Heart right ventricle (tissue), 16 donors: Measurements from ENCODE around the gene SPATA6L. TPM values are rescaled to one million over a fixed set of nuclear protein-coding genes. Genes with fewer than 3 reads are reported as not detected.
A peak's percentile ranks its signal among the peaks of the same experiment; 100 is the strongest.

Source experiments
- ATAC-seq, 8 donors: fragments of 200-7000 bp; cut with Tn5 transposase; one replicate each; pipeline ENCODE4 v1.9.1; 2020; ENCODE audit warnings: mild to moderate bottlenecking in 8 of 8, moderate library complexity in 8 of 8, moderate number of reproducible peaks in 1 of 8
- DNase-seq, 2 donors: peaks; one replicate each; pipeline ENCODE4 v3.0.0-alpha.2; 2020
- H3K27ac ChIP-seq, 10 donors: fragments of 200-600 bp; sonication (generic) in 2 of 10; one replicate each; pipeline versions ENCODE4 v1.5.0 to v1.8.0; 2020 to 2022; ENCODE audit warnings: mild to moderate bottlenecking in 3 of 10
- H3K27me3 ChIP-seq, 7 donors: fragments of 200-600 bp; one replicate each; pipeline ENCODE4 v1.8.0; 2021 to 2022; ENCODE audit warnings: mild to moderate bottlenecking in 2 of 7
- H3K36me3 ChIP-seq, 9 donors: fragments of 200-600 bp; sonication (generic) in 1 of 9; one replicate each; pipeline versions ENCODE4 v1.5.0 to v1.8.0; 2020 to 2022; ENCODE audit warnings: mild to moderate bottlenecking in 2 of 9
- H3K4me1 ChIP-seq, 9 donors: fragments of 200-600 bp; sonication (generic) in 1 of 9; one replicate each; pipeline versions ENCODE4 v1.5.0 to v1.8.0; 2020 to 2022; ENCODE audit warnings: mild to moderate bottlenecking in 4 of 9
- H3K4me3 ChIP-seq, 10 donors: fragments of 200-600 bp; sonication (generic) in 2 of 10; one replicate each; pipeline versions ENCODE4 v1.5.0 to v1.8.0; 2020 to 2022; ENCODE audit warnings: mild to moderate bottlenecking in 7 of 10, moderate library complexity in 2 of 10
- H3K9me3 ChIP-seq, 11 donors: fragments of 200-600 bp in 10 of 11; sonication (generic) in 2 of 11; one replicate each; pipeline versions ENCODE4 v1.5.0 to v1.8.0; 2013 to 2022; ENCODE audit warnings: mild to moderate bottlenecking in 2 of 11, control low read depth in 1 of 11, moderate library complexity in 1 of 11
- WGBS, 2 donors: extraction: QIAGEN DNeasy Blood & Tissue Kit; methylation state at CpG; one replicate each; pipeline ENCODE4 v1.1.7; 2013; ENCODE audit warnings: inconsistent platforms in 1 of 2; 5-methylcytosine and 5-hydroxymethylcytosine counted together
- intact Hi-C, 10 donors: fragments of 100-400 bp; cut with DNase I; formaldehyde crosslinking; loops; one replicate each; pipeline versions ENCODE4 v1.11.1 to v1.14.2; 2022
- polyA plus RNA-seq, 2 donors: library from polyadenylated mRNA; stranded (reverse); fragments of 200-250 nt; gene quantifications; one replicate each; pipeline ENCODE4 v1.2.3, GENCODE V29; 2013
- total RNA-seq, 10 donors: library from RNA; stranded (reverse); fragmentation: NEBNext Ultra II Directional in 3 of 10; extraction: Animal tissue kit (Norgen Biotek cat#: 25700) in 3 of 10; gene quantifications; one replicate each; pipeline versions ENCODE4 v1.2.1 to v1.2.4, GENCODE V29; 2021 to 2023
- TF ChIP-seq, protein P1 (sequence below), 9 donors: fragments of 200-600 bp; sonication (generic) in 2 of 9; IDR thresholded peaks; one replicate each; pipeline versions ENCODE4 v1.5.0 to v1.8.0; 2021 to 2022; ENCODE audit warnings: antibody characterized with exemption in 9 of 9, mild to moderate bottlenecking in 5 of 9, moderate library complexity in 1 of 9
- donor health status: Arrhythmogenic right ventricular cardiomyopathy.
- donor health status: ischemic (EF 13 %, LVEDD 7.1; RV severe dilation, severe dysfunction).
- donor health status: healthy with polysubstance abuse.
- donor health status: DM: no; HTN: yes; CAD: no.
- donor health status: DM: no; HTN: no; CAD: no.
- donor health status: ischemic (EF 25% LVEDD 6.9; RV normal size, moderate dysfunction).
- donor health status: ischemic (EF 25% LVEDD 5.7; RV mildly dilated, moderate dysfunction).
- donor health status: healthy.
- donor health status: DM: yes; HTN: yes; CAD: no.
- donor health status: Ischemic cardiomyopathy.
- donor health status: ischemic (EF 35%, LVEDD 5.7; RV mildly dilated, moderate dysfunction).
- donor health status: nonischemic (EF 11% LVEDD 7.7; RV severe dilation, severe dysfunction).
- donor health status: DM: yes; HTN: yes; CAD: no.
- donor health status: PGD.
- donor health status: ischemic (EF 29% LVEDD 5.4; RV normal size, mild dysfunction).
- donor health status: nonischemic (EF 23%, LVEDD 6.1; RV moderate dilation, normal function).

Gene SPATA6L
- total and polyA plus RNA-seq, 12 donors: 0.36 to 1.9 (median 1.1) TPM

DNA sequence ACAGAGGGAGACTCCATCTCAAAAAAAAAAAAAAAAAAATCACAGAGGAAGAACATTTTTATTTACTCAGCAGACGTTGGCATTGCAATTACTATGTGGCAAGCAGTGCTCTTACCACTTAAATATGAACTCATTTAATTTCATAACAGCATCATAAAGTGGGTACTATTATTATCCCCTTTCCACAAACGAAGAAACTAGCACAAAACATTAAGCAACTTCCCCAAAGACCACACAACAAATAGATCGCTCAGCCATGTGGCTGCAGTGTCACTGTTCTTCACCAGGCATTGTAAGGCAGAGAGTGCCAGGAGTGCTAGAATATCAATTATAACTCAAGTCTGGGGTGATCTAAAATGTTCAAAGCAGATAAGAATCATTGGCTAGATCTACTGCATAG is 74.0 kb downstream of the SPATA6L start:
- H3K36me3 ChIP-seq: no peaks in the 10 kb centered on the region
- peaks cover 0 to 48% (median 15%) of the 10 kb centered on the region in 9 donors for H3K4me1 ChIP-seq
- H3K27me3 ChIP-seq: no peaks in the 10 kb centered on the region
- WGBS, 2 donors: 89 to 94% methylated on average over 3 of the region's 3 CpGs
- no peak overlapping the region for H3K4me3 ChIP-seq
- no peaks in the 10 kb centered on the region for H3K9me3 ChIP-seq
- H3K27ac ChIP-seq: no peak overlapping the region
- no peak for ATAC-seq
- DNase-seq: no peak
- intact Hi-C loops: loop anchor here in 2 of 10 donors (5.0 to 10.0 kb wide), 2 partner anchors 35 to 97 kb away; partner anchors contain the start of gene SLC1A1 (in 1 of the 2)
- TF ChIP-seq, protein P1, sequence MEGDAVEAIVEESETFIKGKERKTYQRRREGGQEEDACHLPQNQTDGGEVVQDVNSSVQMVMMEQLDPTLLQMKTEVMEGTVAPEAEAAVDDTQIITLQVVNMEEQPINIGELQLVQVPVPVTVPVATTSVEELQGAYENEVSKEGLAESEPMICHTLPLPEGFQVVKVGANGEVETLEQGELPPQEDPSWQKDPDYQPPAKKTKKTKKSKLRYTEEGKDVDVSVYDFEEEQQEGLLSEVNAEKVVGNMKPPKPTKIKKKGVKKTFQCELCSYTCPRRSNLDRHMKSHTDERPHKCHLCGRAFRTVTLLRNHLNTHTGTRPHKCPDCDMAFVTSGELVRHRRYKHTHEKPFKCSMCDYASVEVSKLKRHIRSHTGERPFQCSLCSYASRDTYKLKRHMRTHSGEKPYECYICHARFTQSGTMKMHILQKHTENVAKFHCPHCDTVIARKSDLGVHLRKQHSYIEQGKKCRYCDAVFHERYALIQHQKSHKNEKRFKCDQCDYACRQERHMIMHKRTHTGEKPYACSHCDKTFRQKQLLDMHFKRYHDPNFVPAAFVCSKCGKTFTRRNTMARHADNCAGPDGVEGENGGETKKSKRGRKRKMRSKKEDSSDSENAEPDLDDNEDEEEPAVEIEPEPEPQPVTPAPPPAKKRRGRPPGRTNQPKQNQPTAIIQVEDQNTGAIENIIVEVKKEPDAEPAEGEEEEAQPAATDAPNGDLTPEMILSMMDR (IDR thresholded peaks at IDR 0.05): no peak

- WGBS, 2 donors: 42 to 59% methylated on average over 4 of the region's 4 CpGs
- Histone ChIP-seq H3K27ac (no peak overlapping the region), H3K4me1 (peaks cover 0 to 42% (median 13%) of the 10 kb centered on the region in 9 donors), H3K36me3 (no peaks in the 10 kb centered on the region), H3K27me3 (no peaks in the 10 kb centered on the region), H3K9me3 (no peaks in the 10 kb centered on the region), H3K4me3 (no peak overlapping the region)
- no peak for DNase-seq
- TF ChIP-seq, protein P1 (IDR thresholded peaks at IDR 0.05): no peak
- intact Hi-C loops: loop anchor here in 2 of 10 donors (5.0 to 10.0 kb wide), 2 partner anchors 34 to 96 kb away; partner anchors contain the start of gene SLC1A1 (in 1 of the 2)
- ATAC-seq: peak in 5 of 8 donors; percentile 19 to 69 (median 35)
Observed at GRCh38 chr9:4591123-4591500, 75.2 kb downstream of the SPATA6L start.

- H3K27me3 ChIP-seq: no peaks in the 10 kb centered on the region
- TF ChIP-seq, protein P1 (IDR thresholded peaks at IDR 0.05): no peak
- H3K4me1 ChIP-seq: peaks cover 0 to 37% (median 13%) of the 10 kb centered on the region in 9 donors
- WGBS, 2 donors: 75 to 85% methylated on average over 8 of the region's 8 CpGs
- no peaks in the 10 kb centered on the region for H3K36me3 ChIP-seq
- intact Hi-C loops: loop anchor here in 2 of 10 donors (5.0 to 10.0 kb wide), 2 partner anchors 33 to 96 kb away; partner anchors contain the start of gene SLC1A1 (in 1 of the 2)
- H3K4me3 ChIP-seq: no peak overlapping the region
- H3K27ac ChIP-seq: no peak overlapping the region
- no peaks in the 10 kb centered on the region for H3K9me3 ChIP-seq
- ATAC-seq (no peak), DNase-seq (no peak)
Observed at GRCh38 chr9:4590430-4591122, 75.7 kb downstream of the SPATA6L start.

GRCh38 chr9:4588721-4589120 is 77.6 kb downstream of the SPATA6L start:
- ATAC-seq: no peak
- peaks cover 0 to 27% (median 13%) of the 10 kb centered on the region in 9 donors for H3K4me1 ChIP-seq
- H3K36me3 ChIP-seq: peaks cover 0 to 16% (median 0%) of the 10 kb centered on the region in 9 donors
- no peak overlapping the region for H3K4me3 ChIP-seq
- no peaks in the 10 kb centered on the region for H3K27me3 ChIP-seq
- WGBS, 2 donors: 50 to 53% methylated on average over 2 of the region's 2 CpGs
- no peak for DNase-seq
- intact Hi-C loops: no loop called here
- TF ChIP-seq, protein P1 (IDR thresholded peaks at IDR 0.05): no peak
- no peak overlapping the region for H3K27ac ChIP-seq
- no peaks in the 10 kb centered on the region for H3K9me3 ChIP-seq
